Fibroblast of lung (primary cell): ENCODE measurements around the gene MICAL3. TPM values are rescaled to one million over a fixed set of nuclear protein-coding genes. Genes with fewer than 3 reads are reported as not detected.

Experiments used
- DNase-seq, 2 donors: peaks; one replicate each; pipeline versions ENCODE4 v3.0.0 to v3.0.0-alpha.2; 2010; ENCODE audit warnings: low read depth in 2 of 2
- H2AFZ ChIP-seq: 2 replicates; pipeline ENCODE4 v1.5.1; 2012; ENCODE audit warnings: low read length, control low read depth, inconsistent platforms
- H3K27ac ChIP-seq: 2 replicates; pipeline ENCODE4 v1.5.1; 2011; ENCODE audit warnings: low read length, control low read depth; ENCODE audit not compliant: insufficient read depth
- H3K27me3 ChIP-seq: 2 replicates; pipeline ENCODE4 v1.5.1; 2011; ENCODE audit warnings: mild to moderate bottlenecking, low read length; ENCODE audit not compliant: control insufficient read depth, insufficient read depth
- H3K36me3 ChIP-seq: 2 replicates; pipeline ENCODE4 v1.5.1; 2011; ENCODE audit warnings: low read length; ENCODE audit not compliant: control insufficient read depth, insufficient read depth
- H3K4me1 ChIP-seq: 2 replicates; pipeline ENCODE4 v1.5.1; 2011; ENCODE audit warnings: low read length; ENCODE audit not compliant: control insufficient read depth, insufficient read depth; ENCODE audit errors: extremely low read depth
- H3K4me2 ChIP-seq: 2 replicates; pipeline ENCODE4 v1.5.1; 2011; ENCODE audit warnings: low read length, control low read depth; ENCODE audit not compliant: insufficient read depth; ENCODE audit errors: extremely low read depth
- H3K4me3 ChIP-seq, 4 experiments: fragments of 200-600 bp in 1 of 4; sonication (generic) in 1 of 4; replicated peaks in 1 of 4; 2 replicates each; pipeline ENCODE4 v1.5.1; 2011 to 2016; ENCODE audit warnings: low read length in 4 of 4, low read depth in 3 of 4, mild to moderate bottlenecking in 3 of 4, control low read depth in 2 of 4, inconsistent platforms in 1 of 4, mixed read lengths in 1 of 4; ENCODE audit not compliant: insufficient read depth in 1 of 4; ENCODE audit errors: control extremely low read depth in 1 of 4
- H3K79me2 ChIP-seq: 2 replicates; pipeline ENCODE4 v1.5.1; 2012; ENCODE audit warnings: mild to moderate bottlenecking, low read length, inconsistent platforms; ENCODE audit not compliant: control insufficient read depth, insufficient read depth
- H3K9ac ChIP-seq: 2 replicates; pipeline ENCODE4 v1.5.1; 2011; ENCODE audit warnings: mild to moderate bottlenecking, low read length, control low read depth; ENCODE audit not compliant: insufficient read depth
- H3K9me3 ChIP-seq: 2 replicates; pipeline ENCODE4 v1.5.1; 2012; ENCODE audit warnings: low read depth, low read length; ENCODE audit not compliant: control insufficient read depth, insufficient read depth
- H4K20me1 ChIP-seq: 2 replicates; pipeline ENCODE4 v1.5.1; 2011; ENCODE audit warnings: low read length; ENCODE audit not compliant: control insufficient read depth, insufficient read depth; ENCODE audit errors: extremely low read depth
- CTCF ChIP-seq, 2 donors: IDR thresholded peaks in 1 of 2; conservative IDR thresholded peaks in 1 of 2; 1 replicate in 1 of 2; 2 replicates in 1 of 2; pipeline ENCODE4 v1.5.1; 2011 to 2012; ENCODE audit warnings: low read length in 2 of 2, control low read depth in 1 of 2, inconsistent platforms in 1 of 2, low read depth in 1 of 2, mild to moderate bottlenecking in 1 of 2
- EZH2 ChIP-seq: IDR thresholded peaks from 2 replicates; pipeline ENCODE4 v1.5.1; 2012; ENCODE audit warnings: low read length, control low read depth, mild to moderate bottlenecking; ENCODE audit errors: missing control alignments
- polyA plus RNA-seq, 2 donors: library from polyadenylated mRNA; depleted of rRNA in 1 of 2; stranded (reverse) in 1 of 2; unstranded in 1 of 2; fragments of >200 nt; gene quantifications; 2 replicates each; pipeline ENCODE4 v1.2.1, GENCODE V29; 2011 to 2012; ENCODE audit warnings: missing spikeins in 1 of 2
- total RNA-seq: library from RNA; depleted of rRNA; stranded (reverse); fragments of >200 nt; gene quantifications from 2 replicates; pipeline ENCODE4 v1.2.1, GENCODE V29; 2014

Gene MICAL3
- total and polyA plus RNA-seq, 2 donors (not counting 1 experiment from before 2014, with no cell fraction given), result 10.8 to 22.6 TPM

GRCh38 chr22:17803609-17804270 is 220.6 kb downstream of the MICAL3 start:
- Histone ChIP-seq H3K36me3 (peaks cover 3% of the 10 kb centered on the region), H3K4me3 (no peak overlapping the region), H3K27me3 (no peaks in the 10 kb centered on the region), H3K4me2 (no peak overlapping the region), H4K20me1 (no peaks in the 10 kb centered on the region), H2AFZ (no peak overlapping the region), H3K4me1 (peaks cover 2% of the 10 kb centered on the region), H3K9me3 (no peaks in the 10 kb centered on the region), H3K79me2 (no peaks in the 10 kb centered on the region), H3K9ac (no peak overlapping the region), H3K27ac (no peak overlapping the region)
- no peak for DNase-seq
- TF ChIP-seq CTCF (conservative IDR thresholded peaks at IDR 0.05 in 1 of 2, IDR thresholded peaks at IDR 0.05 in 1 of 2; ENCODE audit: low read depth in 1 of 2, low read length in 2 of 2) (no peak), EZH2 (no peak)

- H3K4me3 ChIP-seq, result no peak overlapping the region
- TF ChIP-seq CTCF (conservative IDR thresholded peaks at IDR 0.05 in 1 of 2, IDR thresholded peaks at IDR 0.05 in 1 of 2; ENCODE audit: low read depth in 1 of 2, low read length in 2 of 2) (no peak), EZH2 (no peak)
- no peak overlapping the region for H3K27ac ChIP-seq
- no peak overlapping the region for H3K4me2 ChIP-seq
- no peak overlapping the region for H2AFZ ChIP-seq
- no peaks in the 10 kb centered on the region for H3K9me3 ChIP-seq
- peaks cover 2% of the 10 kb centered on the region for H3K36me3 ChIP-seq
- H3K9ac ChIP-seq, result no peak overlapping the region
- peaks cover 2% of the 10 kb centered on the region for H3K4me1 ChIP-seq
- no peak for DNase-seq
- no peaks in the 10 kb centered on the region for H3K27me3 ChIP-seq
- H4K20me1 ChIP-seq, result no peaks in the 10 kb centered on the region
- H3K79me2 ChIP-seq, result no peaks in the 10 kb centered on the region
These were observed 221.5 kb downstream of the MICAL3 start for GRCh38 chr22:17802822-17803221.

- TF ChIP-seq EZH2, result no peak
- no peak for TF ChIP-seq CTCF (conservative IDR thresholded peaks at IDR 0.05 in 1 of 2, IDR thresholded peaks at IDR 0.05 in 1 of 2; ENCODE audit: low read depth in 1 of 2, low read length in 2 of 2)
- Histone ChIP-seq H3K79me2 (no peaks in the 10 kb centered on the region), H3K27me3 (no peaks in the 10 kb centered on the region), H3K9ac (no peak overlapping the region), H2AFZ (no peak overlapping the region), H3K9me3 (no peaks in the 10 kb centered on the region), H3K4me3 (no peak overlapping the region), H4K20me1 (no peaks in the 10 kb centered on the region), H3K4me2 (no peak overlapping the region), H3K4me1 (peaks cover 2% of the 10 kb centered on the region), H3K27ac (no peak overlapping the region), H3K36me3 (peaks cover 2% of the 10 kb centered on the region)
- DNase-seq, result no peak
These were observed 221.9 kb downstream of the MICAL3 start for GRCh38 chr22:17802411-17802810.
